Smooth muscle cell (in vitro differentiated cells): ENCODE data around the gene ZSWIM6. TPM values are rescaled to one million over a fixed set of nuclear protein-coding genes. Genes with fewer than 3 reads are reported as not detected.

Experiments
- DNase-seq: peaks from one replicate; lab custom pipeline; 2025; ENCODE audit not compliant: unreplicated experiment; lab: John Stamatoyannopoulos, UW
- H2AFZ ChIP-seq: fragments of 200-600 bp; sonication (generic); 2 replicates; pipeline ENCODE4 v1.6.0; 2016; ENCODE audit warnings: antibody characterized with exemption, low read depth, mild to moderate bottlenecking
- H3F3A ChIP-seq: fragments of 200-600 bp; sonication (generic); 2 replicates; pipeline ENCODE4 v1.6.0; 2017; ENCODE audit warnings: antibody characterized with exemption, low read depth
- H3K27ac ChIP-seq: fragments of 200-600 bp; sonication (generic); 2 replicates; pipeline ENCODE4 v1.5.1; 2016; ENCODE audit warnings: low read depth, mild to moderate bottlenecking
- H3K27me3 ChIP-seq: fragments of 200-600 bp; sonication (generic); 2 replicates; pipeline ENCODE4 v1.6.1; 2016; ENCODE audit warnings: low read depth, mild to moderate bottlenecking
- H3K36me3 ChIP-seq: fragments of 200-600 bp; sonication (generic); 2 replicates; pipeline ENCODE4 v1.5.1; 2016; ENCODE audit warnings: low read depth
- H3K4me1 ChIP-seq: fragments of 200-600 bp; sonication (generic); 2 replicates; pipeline ENCODE4 v1.5.1; 2016; ENCODE audit warnings: low read depth
- H3K4me2 ChIP-seq: fragments of 200-600 bp; sonication (generic); 2 replicates; pipeline ENCODE4 v1.6.0; 2016; ENCODE audit warnings: mild to moderate bottlenecking
- H3K4me3 ChIP-seq: fragments of 200-600 bp; sonication (generic); 2 replicates; pipeline ENCODE4 v1.5.1; 2016; ENCODE audit warnings: mild to moderate bottlenecking
- H3K79me2 ChIP-seq: fragments of 200-600 bp; sonication (generic); 2 replicates; pipeline ENCODE4 v1.6.0; 2016; ENCODE audit warnings: low read depth, mild to moderate bottlenecking
- H3K9ac ChIP-seq: fragments of 200-600 bp; sonication (generic); 2 replicates; pipeline ENCODE4 v1.6.0; 2016; ENCODE audit warnings: low read depth
- H3K9me3 ChIP-seq: fragments of 200-600 bp; sonication (generic); replicated peaks from 2 replicates; pipeline ENCODE4 v1.5.1; 2016; ENCODE audit warnings: low read depth
- H4K20me1 ChIP-seq: fragments of 200-600 bp; sonication (generic); 2 replicates; pipeline ENCODE4 v1.6.0; 2016; ENCODE audit warnings: low read depth
- CTCF ChIP-seq: fragments of 200-600 bp; sonication (generic); IDR thresholded peaks from 2 replicates; pipeline ENCODE4 v1.5.1; 2017; ENCODE audit warnings: borderline replicate concordance, mild to moderate bottlenecking, antibody characterized with exemption; ENCODE audit not compliant: insufficient read depth, poor library complexity, severe bottlenecking
- WGBS: methylation state at CpG from one replicate; pipeline ENCODE4 v1.1.7; 2016; ENCODE audit warnings: low lambda C conversion rate; 5-methylcytosine and 5-hydroxymethylcytosine counted together
- polyA plus RNA-seq: library from polyadenylated mRNA; unstranded; fragments of >200 nt; fragmentation: Nextera tagmentation; extraction: Ambion mirVana; gene quantifications from 2 replicates; pipeline ENCODE4 v1.2.1, GENCODE V29; 2016
- total RNA-seq: library from RNA; depleted of rRNA; stranded (reverse); fragments of >200 nt; gene quantifications from 2 replicates; pipeline ENCODE4 v1.2.3, GENCODE V29; 2014

Gene ZSWIM6
- total and polyA plus RNA-seq, 2 experiments from 2014 or later, result 9.1 to 25.5 TPM

- Histone ChIP-seq H2AFZ (no peak overlapping the region), H3K4me2 (no peak overlapping the region), H4K20me1 (peaks cover 71% of the 10 kb centered on the region), H3K27ac (no peak overlapping the region), H3K79me2 (peaks cover 90% of the 10 kb centered on the region), H3K9me3 (no peaks in the 10 kb centered on the region), H3K36me3 (peaks cover 2% of the 10 kb centered on the region), H3F3A (no peaks in the 10 kb centered on the region), H3K9ac (no peak overlapping the region), H3K4me3 (no peak overlapping the region), H3K27me3 (no peaks in the 10 kb centered on the region), H3K4me1 (no peaks in the 10 kb centered on the region)
- WGBS, result 97% methylated on average over 3 of the region's 3 CpGs
- no peak for TF ChIP-seq CTCF
- no peak for DNase-seq
These were observed 108.0 kb downstream of the ZSWIM6 start for GRCh38 chr5:61440086-61440485.

GRCh38 chr5:61440596-61440995 lies 108.5 kb downstream of the ZSWIM6 start:
- no peak for DNase-seq
- Histone ChIP-seq H3K9ac (no peak overlapping the region), H3K36me3 (peaks cover 2% of the 10 kb centered on the region), H3K4me1 (no peaks in the 10 kb centered on the region), H3K9me3 (no peaks in the 10 kb centered on the region), H2AFZ (no peak overlapping the region), H4K20me1 (peaks cover 66% of the 10 kb centered on the region), H3K4me3 (no peak overlapping the region), H3K79me2 (peaks cover 90% of the 10 kb centered on the region), H3K27me3 (no peaks in the 10 kb centered on the region), H3K4me2 (no peak overlapping the region), H3F3A (no peaks in the 10 kb centered on the region), H3K27ac (no peak overlapping the region)
- WGBS, result 80% methylated on average over 3 of the region's 3 CpGs
- TF ChIP-seq CTCF, result no peak

GRCh38 chr5:61441742-61442141 lies 109.7 kb downstream of the ZSWIM6 start:
- Histone ChIP-seq H3K9ac (no peak overlapping the region), H3F3A (no peaks in the 10 kb centered on the region), H4K20me1 (peaks cover 55% of the 10 kb centered on the region), H3K27ac (no peak overlapping the region), H3K4me1 (no peaks in the 10 kb centered on the region), H3K9me3 (no peaks in the 10 kb centered on the region), H3K79me2 (peaks cover 90% of the 10 kb centered on the region), H3K27me3 (no peaks in the 10 kb centered on the region), H3K4me2 (no peak overlapping the region), H2AFZ (no peak overlapping the region), H3K36me3 (peaks cover 7% of the 10 kb centered on the region), H3K4me3 (no peak overlapping the region)
- no peak for DNase-seq
- WGBS, result 97% methylated on average over 4 of the region's 4 CpGs
- TF ChIP-seq CTCF, result no peak

GRCh38 chr5:61447780-61448495 lies 115.9 kb downstream of the ZSWIM6 start:
- Histone ChIP-seq H3K79me2 (peaks cover 90% of the 10 kb centered on the region), H2AFZ (no peak overlapping the region), H4K20me1 (peaks cover 34% of the 10 kb centered on the region), H3K9me3 (no peaks in the 10 kb centered on the region), H3K4me3 (no peak overlapping the region), H3K9ac (no peak overlapping the region), H3K4me1 (peaks cover 10% of the 10 kb centered on the region), H3F3A (no peaks in the 10 kb centered on the region), H3K27me3 (no peaks in the 10 kb centered on the region), H3K4me2 (no peak overlapping the region), H3K36me3 (peaks cover 5% of the 10 kb centered on the region), H3K27ac (no peak overlapping the region)
- WGBS, result 96% methylated on average over 2 of the region's 2 CpGs
- no peak for DNase-seq
- TF ChIP-seq CTCF, result no peak
